ENCODE data around the gene ATP5PO.

The ATP5PO gene

DNA sequence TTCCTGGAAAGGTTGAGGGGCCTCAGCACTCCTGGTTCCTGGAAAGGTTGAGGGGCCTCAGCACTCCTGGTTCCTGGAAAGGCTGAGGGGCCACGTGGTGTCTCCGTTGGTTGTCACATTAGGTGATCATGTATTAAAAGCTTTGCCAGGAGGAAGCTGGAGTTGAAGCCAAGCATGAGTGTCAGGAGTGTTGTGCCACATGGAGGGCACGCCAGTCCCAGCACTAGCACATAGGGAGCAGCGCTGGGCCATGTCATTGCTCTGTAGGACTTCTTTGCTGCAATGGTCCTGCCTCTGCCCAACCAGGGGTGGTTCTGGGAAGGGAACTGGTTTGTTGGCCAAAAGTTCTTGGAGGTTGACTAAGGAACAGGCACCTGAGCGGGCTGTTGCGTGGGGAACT, 13.3 kb downstream of the ATP5PO start:
- no peak for TF ChIP-seq FOXK2 (IDR thresholded peaks at IDR 0.05)
- TF ChIP-seq SUZ12 (IDR thresholded peaks at IDR 0.05), result no peak
- TF ChIP-seq, protein P1, sequence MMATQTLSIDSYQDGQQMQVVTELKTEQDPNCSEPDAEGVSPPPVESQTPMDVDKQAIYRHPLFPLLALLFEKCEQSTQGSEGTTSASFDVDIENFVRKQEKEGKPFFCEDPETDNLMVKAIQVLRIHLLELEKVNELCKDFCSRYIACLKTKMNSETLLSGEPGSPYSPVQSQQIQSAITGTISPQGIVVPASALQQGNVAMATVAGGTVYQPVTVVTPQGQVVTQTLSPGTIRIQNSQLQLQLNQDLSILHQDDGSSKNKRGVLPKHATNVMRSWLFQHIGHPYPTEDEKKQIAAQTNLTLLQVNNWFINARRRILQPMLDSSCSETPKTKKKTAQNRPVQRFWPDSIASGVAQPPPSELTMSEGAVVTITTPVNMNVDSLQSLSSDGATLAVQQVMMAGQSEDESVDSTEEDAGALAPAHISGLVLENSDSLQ (IDR thresholded peaks at IDR 0.05), result no peak
- TF ChIP-seq LEF1 (IDR thresholded peaks at IDR 0.05; ENCODE audit: borderline replicate concordance), result no peak
- no peak for TF ChIP-seq L3MBTL2 (conservative IDR thresholded peaks at IDR 0.05)
- TF ChIP-seq ARNT (IDR thresholded peaks at IDR 0.05), result no peak
- no peak for TF ChIP-seq FOXA1 (IDR thresholded peaks at IDR 0.05)
- no peak for TF ChIP-seq NFRKB (IDR thresholded peaks at IDR 0.05)
- TF ChIP-seq CTBP1 (IDR thresholded peaks at IDR 0.05; ENCODE audit: borderline replicate concordance), result no peak
- no peak for TF ChIP-seq ZNF384 (IDR thresholded peaks at IDR 0.05)
- no peak for TF ChIP-seq HDGF (IDR thresholded peaks at IDR 0.05; ENCODE audit: borderline replicate concordance)
- TF ChIP-seq TARDBP (IDR thresholded peaks at IDR 0.05), result no peak
- TF ChIP-seq SP1 (IDR thresholded peaks at IDR 0.05), result no peak
- TF ChIP-seq ELF4 (IDR thresholded peaks at IDR 0.05), result no peak
- no peak for TF ChIP-seq FOXM1 (IDR thresholded peaks at IDR 0.05; ENCODE audit: borderline replicate concordance)
- TF ChIP-seq BHLHE40 (IDR thresholded peaks at IDR 0.05; ENCODE audit: borderline replicate concordance), result no peak
- ChIA-PET POLR2A (interaction anchor here (0.9 kb wide), 2 partner anchors 9 to 10 kb away, joined by 3 read pairs; no protein-coding TSS in a partner anchor), CTCF (interaction anchor here (0.6 to 1.5 kb wide), 9 partner anchors 10 to 1987 kb away, joined by 3 to 5 read pairs (median 3); partner anchors contain the start of gene DNAJC28)
- no peak for DNase-seq (ENCODE audit: extremely low spot score)

GRCh38 chr21:33901412-33902288, 14.0 kb downstream of the ATP5PO start:
- TF ChIP-seq, protein P1 (IDR thresholded peaks at IDR 0.05), result no peak
- TF ChIP-seq ZNF384 (IDR thresholded peaks at IDR 0.05) (no peak), FOXK2 (IDR thresholded peaks at IDR 0.05) (no peak), L3MBTL2 (conservative IDR thresholded peaks at IDR 0.05) (peak; percentile 28; the same call in 1 of the 2 replicates), HDGF (IDR thresholded peaks at IDR 0.05; ENCODE audit: borderline replicate concordance) (no peak), ARNT (IDR thresholded peaks at IDR 0.05) (no peak), SUZ12 (IDR thresholded peaks at IDR 0.05) (no peak), LEF1 (IDR thresholded peaks at IDR 0.05; ENCODE audit: borderline replicate concordance) (no peak)
- POLR2A ChIA-PET, result interaction anchor here (0.9 kb wide), 2 partner anchors 8 to 11 kb away, joined by 3 read pairs; no protein-coding TSS in a partner anchor
- DNase-seq (ENCODE audit: extremely low spot score), result peak; percentile 64
- CTCF ChIA-PET, result interaction anchor here (0.6 to 1.3 kb wide), 6 partner anchors 11 to 410 kb away, joined by 3 to 4 read pairs (median 3); partner anchors contain the start of gene DNAJC28

- CTCF ChIA-PET, result no interaction called here
- no peak for TF ChIP-seq ZNF384 (IDR thresholded peaks at IDR 0.05)
- no peak for TF ChIP-seq SP1 (IDR thresholded peaks at IDR 0.05)
- TF ChIP-seq L3MBTL2 (conservative IDR thresholded peaks at IDR 0.05), result no peak
- no peak for TF ChIP-seq ELF4 (IDR thresholded peaks at IDR 0.05)
- no peak for TF ChIP-seq HDGF (IDR thresholded peaks at IDR 0.05; ENCODE audit: borderline replicate concordance)
- no peak for TF ChIP-seq FOXA1 (IDR thresholded peaks at IDR 0.05)
- no peak for TF ChIP-seq LEF1 (IDR thresholded peaks at IDR 0.05; ENCODE audit: borderline replicate concordance)
- no peak for TF ChIP-seq NFRKB (IDR thresholded peaks at IDR 0.05)
- TF ChIP-seq, protein P1 (IDR thresholded peaks at IDR 0.05), result no peak
- TF ChIP-seq CTBP1 (IDR thresholded peaks at IDR 0.05; ENCODE audit: borderline replicate concordance), result no peak
- DNase-seq (ENCODE audit: extremely low spot score), result no peak
- POLR2A ChIA-PET, result no interaction called here
Measured at GRCh38 chr21:33899199-33899598, 16.4 kb downstream of the ATP5PO start.

- POLR2A ChIA-PET, result no interaction called here
- CTCF ChIA-PET, result no interaction called here
- TF ChIP-seq ZNF384 (IDR thresholded peaks at IDR 0.05) (no peak), TARDBP (IDR thresholded peaks at IDR 0.05) (no peak), FOXM1 (IDR thresholded peaks at IDR 0.05; ENCODE audit: borderline replicate concordance) (no peak), SP1 (IDR thresholded peaks at IDR 0.05) (no peak), BHLHE40 (IDR thresholded peaks at IDR 0.05; ENCODE audit: borderline replicate concordance) (no peak)
- no peak for DNase-seq (ENCODE audit: extremely low spot score)
Measured at GRCh38 chr21:33898586-33898985, 17.0 kb downstream of the ATP5PO start.

- ChIA-PET CTCF (no interaction called here), POLR2A (no interaction called here)
- no peak for TF ChIP-seq TARDBP (IDR thresholded peaks at IDR 0.05)
- TF ChIP-seq ARNT (IDR thresholded peaks at IDR 0.05), result no peak
- TF ChIP-seq FOXA1 (IDR thresholded peaks at IDR 0.05), result no peak
- TF ChIP-seq HDGF (IDR thresholded peaks at IDR 0.05; ENCODE audit: borderline replicate concordance), result no peak
- TF ChIP-seq NFRKB (IDR thresholded peaks at IDR 0.05), result no peak
- no peak for TF ChIP-seq SP1 (IDR thresholded peaks at IDR 0.05)
- TF ChIP-seq, protein P1 (IDR thresholded peaks at IDR 0.05), result no peak
- TF ChIP-seq SUZ12 (IDR thresholded peaks at IDR 0.05), result no peak
- no peak for TF ChIP-seq ZNF384 (IDR thresholded peaks at IDR 0.05)
- no peak for TF ChIP-seq FOXM1 (IDR thresholded peaks at IDR 0.05; ENCODE audit: borderline replicate concordance)
- TF ChIP-seq ELF4 (IDR thresholded peaks at IDR 0.05), result no peak
- no peak for TF ChIP-seq L3MBTL2 (conservative IDR thresholded peaks at IDR 0.05)
- no peak for TF ChIP-seq FOXK2 (IDR thresholded peaks at IDR 0.05)
- no peak for TF ChIP-seq CTBP1 (IDR thresholded peaks at IDR 0.05; ENCODE audit: borderline replicate concordance)
- TF ChIP-seq BHLHE40 (IDR thresholded peaks at IDR 0.05; ENCODE audit: borderline replicate concordance), result no peak
- no peak for TF ChIP-seq LEF1 (IDR thresholded peaks at IDR 0.05; ENCODE audit: borderline replicate concordance)
- no peak for DNase-seq (ENCODE audit: extremely low spot score)
Measured at GRCh38 chr21:33897739-33898138, 17.9 kb downstream of the ATP5PO start.

All from HEK293T (cell line).